Gastrocnemius medialis (tissue), 4 donors: Measurements from ENCODE around the gene GATA2. TPM values are rescaled to one million over a fixed set of nuclear protein-coding genes. Genes with fewer than 3 reads are reported as not detected.

ENCODE experiments used
- ATAC-seq, 2 donors: fragments of 150-250 bp; one replicate each; pipeline ENCODE4 v1.9.1; 2016
- DNase-seq, 2 donors: peaks; one replicate each; pipeline ENCODE4 v3.0.0-alpha.2; 2019
- H3K27ac ChIP-seq, 4 donors: fragments of 200-600 bp; sonication (generic); 1 replicate in 1 of 4; 2 replicates in 3 of 4; pipeline ENCODE4 v1.5.1; 2016 to 2018; ENCODE audit warnings: mild to moderate bottlenecking in 2 of 4, moderate library complexity in 1 of 4
- H3K27me3 ChIP-seq, 3 donors: fragments of 200-600 bp; sonication (generic) in 2 of 3; 1 replicate in 1 of 3; 2 replicates in 2 of 3; pipeline versions ENCODE4 v1.5.1 to v1.6.0; 2016 to 2019; ENCODE audit warnings: mild to moderate bottlenecking in 1 of 3, moderate library complexity in 1 of 3
- H3K36me3 ChIP-seq, 2 donors: fragments of 200-600 bp; sonication (generic) in 1 of 2; one replicate each; pipeline ENCODE4 v1.5.1; 2017 to 2018
- H3K4me1 ChIP-seq, 2 donors: fragments of 200-600 bp; sonication (generic) in 1 of 2; one replicate each; pipeline ENCODE4 v1.5.1; 2016 to 2017; ENCODE audit warnings: mild to moderate bottlenecking in 2 of 2
- H3K4me3 ChIP-seq, 4 donors: fragments of 200-600 bp; sonication (generic) in 3 of 4; 1 replicate in 1 of 4; 2 replicates in 3 of 4; pipeline ENCODE4 v1.5.1; 2016 to 2019; ENCODE audit warnings: mild to moderate bottlenecking in 2 of 4
- H3K9me3 ChIP-seq, 3 donors: fragments of 200-600 bp; sonication (generic) in 2 of 3; 1 replicate in 1 of 3; 2 replicates in 2 of 3; pipeline ENCODE4 v1.5.1; 2016 to 2019
- POLR2A ChIP-seq, 2 donors: fragments of 450-650 bp; IDR thresholded peaks; one replicate each; pipeline ENCODE4 v1.6.1; 2017; ENCODE audit warnings: antibody characterized with exemption in 2 of 2, mild to moderate bottlenecking in 2 of 2, moderate library complexity in 2 of 2
- in situ Hi-C, 4 donors: fragments of 200-750 bp; cut with MboI; loops; one replicate each; pipeline versions ENCODE4 v1.15.0 to v1.8.0; 2017; ENCODE audit warnings: low sequenced_read_pairs in 4 of 4
- intact Hi-C: fragments of 100-400 bp; cut with DNase I; formaldehyde crosslinking; loops from one replicate; pipeline ENCODE4 v1.15.1; 2023; ENCODE audit warnings: low total_unique reads
- total RNA-seq, 4 donors: library from RNA; depleted of rRNA; stranded (reverse); fragments of >200 nt; gene quantifications; one replicate each; pipeline versions ENCODE4 v1.1.0 to v1.2.3, GENCODE V29; 2016
- TF ChIP-seq, protein P1 (sequence below), 5 experiments: fragments of 450-650 bp in 3 of 5; fragments of 200-600 bp in 2 of 5; sonication (generic) in 2 of 5; IDR thresholded peaks in 4 of 5; conservative IDR thresholded peaks in 1 of 5; 1 replicate in 4 of 5; 2 replicates in 1 of 5; pipeline ENCODE4 v1.5.1; 2016 to 2019; ENCODE audit warnings: antibody characterized with exemption in 5 of 5, mild to moderate bottlenecking in 3 of 5, moderate library complexity in 3 of 5

The GATA2 gene
- total RNA-seq, 4 donors from 2014 or later = 9.0 to 14.4 (median 12.7) TPM

DNA sequence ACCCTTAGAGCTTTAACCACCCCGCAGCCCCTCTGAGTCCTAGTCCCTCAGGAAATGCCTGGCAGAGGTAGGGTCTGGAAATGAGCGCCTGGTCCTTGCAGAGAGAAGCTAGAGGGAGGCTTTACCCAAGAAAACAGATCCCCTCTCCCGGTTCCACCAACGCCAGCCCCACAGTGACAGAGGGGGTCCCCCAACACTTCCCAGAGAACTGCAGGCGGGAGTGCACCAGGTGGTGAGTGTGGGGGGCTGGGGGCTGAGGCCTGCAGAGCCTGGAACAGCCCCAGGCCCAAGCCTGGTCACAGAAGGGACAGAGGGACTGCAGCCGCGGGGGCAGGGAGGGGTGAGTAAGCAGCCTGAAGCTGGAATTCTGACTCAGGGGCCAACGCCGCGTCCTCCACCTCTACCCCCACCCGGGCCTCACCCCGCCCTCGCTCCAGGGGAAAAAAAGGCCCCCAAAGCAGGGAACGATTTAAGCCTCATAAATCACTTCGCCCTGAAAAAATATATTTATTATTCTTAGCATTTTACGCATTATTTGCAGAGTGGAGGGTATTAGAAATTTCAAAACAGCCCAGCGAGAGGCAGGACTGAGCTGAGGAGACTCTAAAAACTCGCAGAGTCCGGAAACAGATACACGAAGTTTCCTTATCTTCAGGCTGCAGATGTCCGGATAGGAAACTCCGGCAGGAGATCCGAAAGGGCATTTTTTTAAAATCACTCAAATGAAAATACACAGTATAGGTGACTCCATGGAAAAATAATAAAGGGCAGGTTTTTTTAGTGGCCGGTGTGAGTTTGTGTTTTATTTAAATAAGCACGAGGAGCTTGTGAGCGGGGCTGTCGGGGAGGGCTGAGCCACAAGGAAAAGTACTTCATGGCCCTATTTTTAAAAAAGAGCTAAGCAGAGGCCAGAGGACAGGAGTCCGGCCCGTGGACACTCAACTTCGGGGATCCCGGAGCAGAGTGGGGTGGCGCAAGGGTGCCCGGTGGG, 10.0 kb downstream of the GATA2 start:
- ATAC-seq (peak; percentile 39 to 45), DNase-seq (no peak)
- Histone ChIP-seq H3K4me1 (peaks cover 0 to 17% of the 10 kb centered on the region in 2 donors), H3K27ac (peak overlapping the region; percentile 14 to 60 (median 46)), H3K9me3 (no peaks in the 10 kb centered on the region), H3K36me3 (no peaks in the 10 kb centered on the region), H3K4me3 (peak overlapping the region; percentile 20 to 68 (median 66)), H3K27me3 (peaks cover 59 to 84% (median 68%) of the 10 kb centered on the region in 3 donors)
- TF ChIP-seq, protein P1, sequence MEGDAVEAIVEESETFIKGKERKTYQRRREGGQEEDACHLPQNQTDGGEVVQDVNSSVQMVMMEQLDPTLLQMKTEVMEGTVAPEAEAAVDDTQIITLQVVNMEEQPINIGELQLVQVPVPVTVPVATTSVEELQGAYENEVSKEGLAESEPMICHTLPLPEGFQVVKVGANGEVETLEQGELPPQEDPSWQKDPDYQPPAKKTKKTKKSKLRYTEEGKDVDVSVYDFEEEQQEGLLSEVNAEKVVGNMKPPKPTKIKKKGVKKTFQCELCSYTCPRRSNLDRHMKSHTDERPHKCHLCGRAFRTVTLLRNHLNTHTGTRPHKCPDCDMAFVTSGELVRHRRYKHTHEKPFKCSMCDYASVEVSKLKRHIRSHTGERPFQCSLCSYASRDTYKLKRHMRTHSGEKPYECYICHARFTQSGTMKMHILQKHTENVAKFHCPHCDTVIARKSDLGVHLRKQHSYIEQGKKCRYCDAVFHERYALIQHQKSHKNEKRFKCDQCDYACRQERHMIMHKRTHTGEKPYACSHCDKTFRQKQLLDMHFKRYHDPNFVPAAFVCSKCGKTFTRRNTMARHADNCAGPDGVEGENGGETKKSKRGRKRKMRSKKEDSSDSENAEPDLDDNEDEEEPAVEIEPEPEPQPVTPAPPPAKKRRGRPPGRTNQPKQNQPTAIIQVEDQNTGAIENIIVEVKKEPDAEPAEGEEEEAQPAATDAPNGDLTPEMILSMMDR (IDR thresholded peaks at IDR 0.05 in 4 of 5, conservative IDR thresholded peaks at IDR 0.05 in 1 of 5) = no peak
- no peak for TF ChIP-seq POLR2A (IDR thresholded peaks at IDR 0.05)
- in situ Hi-C loops (loop anchor here in 1 of 4 donors (25.0 kb wide), 1 partner anchor 396 kb away; no protein-coding TSS in a partner anchor), intact Hi-C loops (loop anchor here (10.0 kb wide), 1 partner anchor 92 kb away; no protein-coding TSS in a partner anchor)

DNA sequence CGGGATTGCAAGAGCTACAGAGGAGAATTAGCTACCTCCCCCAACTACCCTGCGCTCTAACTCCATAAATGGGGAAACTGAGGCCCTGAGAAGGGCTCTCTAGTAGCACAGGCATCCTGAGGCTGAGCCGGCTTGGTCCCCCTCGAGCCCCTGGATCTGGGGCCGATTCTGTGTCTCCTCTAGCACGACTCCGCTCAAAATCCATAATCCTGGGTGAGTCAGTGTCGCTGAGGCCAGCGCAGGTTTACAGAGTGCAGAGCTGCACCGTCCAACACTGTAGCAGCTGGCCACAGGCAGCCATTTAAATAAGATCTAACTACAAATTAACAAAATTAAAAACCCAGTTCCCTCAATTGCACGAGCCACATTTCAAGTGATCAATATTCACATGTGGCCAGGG, 10.8 kb downstream of the GATA2 start:
- H3K27ac ChIP-seq = peak overlapping the region in 3 of 4 donors; percentile 3 to 15 (median 12)
- peak overlapping the region in 1 of 4 donors; percentile 66 for H3K4me3 ChIP-seq
- ATAC-seq (no peak), DNase-seq (no peak)
- in situ Hi-C loops = loop anchor here in 1 of 4 donors (25.0 kb wide), 1 partner anchor 395 kb away; no protein-coding TSS in a partner anchor
- intact Hi-C loops = loop anchor here (10.0 kb wide), 1 partner anchor 93 kb away; no protein-coding TSS in a partner anchor
- H3K9me3 ChIP-seq = no peaks in the 10 kb centered on the region
- H3K27me3 ChIP-seq = peaks cover 54 to 77% (median 60%) of the 10 kb centered on the region in 3 donors
- H3K36me3 ChIP-seq = no peaks in the 10 kb centered on the region
- peaks cover 0 to 9% of the 10 kb centered on the region in 2 donors for H3K4me1 ChIP-seq
- no peak for TF ChIP-seq POLR2A (IDR thresholded peaks at IDR 0.05)
- TF ChIP-seq, protein P1 (IDR thresholded peaks at IDR 0.05 in 4 of 5, conservative IDR thresholded peaks at IDR 0.05 in 1 of 5) = no peak

DNA sequence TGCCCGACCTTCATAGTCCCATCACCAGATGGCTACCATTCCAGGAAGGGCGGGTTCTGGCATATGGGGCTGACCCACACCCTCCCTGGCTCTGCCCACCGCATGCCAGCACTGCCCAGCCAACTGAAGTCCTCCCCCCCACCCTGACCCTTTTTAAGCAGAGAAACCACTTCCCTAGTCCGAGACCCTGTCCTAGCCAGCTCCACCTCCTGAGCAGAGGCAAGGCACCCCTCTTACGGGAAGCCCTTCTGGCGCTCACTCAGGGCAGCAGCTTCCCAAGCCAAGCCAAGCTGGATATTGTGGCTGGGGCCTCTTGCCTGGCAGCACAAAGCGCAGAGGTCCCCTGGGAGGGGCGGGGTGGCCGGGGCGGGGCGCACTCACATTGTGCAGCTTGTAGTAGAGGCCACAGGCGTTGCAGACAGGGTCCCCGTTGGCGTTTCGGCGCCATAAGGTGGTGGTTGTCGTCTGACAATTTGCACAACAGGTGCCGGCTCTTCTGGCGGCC, 11.5 kb downstream of the GATA2 start:
- intact Hi-C loops = loop anchor here (10.0 kb wide), 1 partner anchor 93 kb away; no protein-coding TSS in a partner anchor
- in situ Hi-C loops = loop anchor here in 1 of 4 donors (25.0 kb wide), 1 partner anchor 394 kb away; no protein-coding TSS in a partner anchor
- H3K27me3 ChIP-seq = peaks cover 47 to 70% (median 53%) of the 10 kb centered on the region in 3 donors
- no peaks in the 10 kb centered on the region for H3K9me3 ChIP-seq
- H3K27ac ChIP-seq = peak overlapping the region in 2 of 4 donors; percentile 3 to 20
- no peaks in the 10 kb centered on the region for H3K36me3 ChIP-seq
- peaks cover 0 to 2% of the 10 kb centered on the region in 2 donors for H3K4me1 ChIP-seq
- no peak overlapping the region for H3K4me3 ChIP-seq
- DNase-seq = no peak
- no peak for TF ChIP-seq POLR2A (IDR thresholded peaks at IDR 0.05)
- TF ChIP-seq, protein P1 (IDR thresholded peaks at IDR 0.05 in 4 of 5, conservative IDR thresholded peaks at IDR 0.05 in 1 of 5) = no peak
- peak; percentile 24 to 30 for ATAC-seq

DNA sequence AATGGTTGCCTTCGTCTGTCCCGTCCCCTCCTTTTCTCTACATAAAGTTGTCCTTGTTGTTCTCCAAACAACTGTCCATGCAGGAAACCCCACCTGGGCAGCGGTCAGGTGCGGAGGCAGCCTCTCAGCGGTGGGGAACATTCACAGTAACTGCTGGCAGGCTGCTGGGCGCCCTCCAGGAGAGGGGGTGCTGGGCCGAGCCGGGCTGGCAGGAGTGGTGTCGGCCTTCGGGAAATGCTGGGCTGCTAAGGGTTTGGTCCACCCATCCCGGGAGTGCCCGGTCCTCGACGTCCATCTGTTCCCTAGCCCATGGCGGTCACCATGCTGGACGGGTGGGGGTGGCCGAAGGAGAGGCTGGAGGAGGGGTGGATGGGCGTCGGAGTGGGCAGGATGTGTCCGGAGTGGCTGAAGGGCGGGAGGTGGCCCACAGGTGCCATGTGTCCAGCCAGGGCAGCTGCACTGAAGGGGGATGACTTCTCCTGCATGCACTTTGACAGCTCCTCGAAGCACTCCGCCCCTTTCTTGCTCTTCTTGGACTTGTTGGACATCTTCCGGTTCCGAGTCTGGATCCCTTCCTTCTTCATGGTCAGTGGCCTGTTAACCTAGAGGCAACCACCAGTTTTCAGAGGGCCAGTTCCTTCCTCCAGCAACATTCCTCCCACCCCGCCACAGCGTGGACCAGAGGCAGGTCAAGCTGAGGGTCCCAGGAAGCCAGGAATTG, 12.1 kb downstream of the GATA2 start:
- Histone ChIP-seq H3K4me3 (no peak overlapping the region), H3K9me3 (no peaks in the 10 kb centered on the region), H3K36me3 (no peaks in the 10 kb centered on the region), H3K27ac (peak overlapping the region in 1 of 4 donors; percentile 20), H3K27me3 (peaks cover 42 to 64% (median 47%) of the 10 kb centered on the region in 3 donors), H3K4me1 (no peaks in the 10 kb centered on the region)
- no peak for ATAC-seq
- in situ Hi-C loops (loop anchor here in 1 of 4 donors (25.0 kb wide), 1 partner anchor 394 kb away; no protein-coding TSS in a partner anchor), intact Hi-C loops (loop anchor here (10.0 kb wide), 1 partner anchor 94 kb away; no protein-coding TSS in a partner anchor)
- no peak for DNase-seq
- TF ChIP-seq, protein P1 (IDR thresholded peaks at IDR 0.05 in 4 of 5, conservative IDR thresholded peaks at IDR 0.05 in 1 of 5) = no peak
- TF ChIP-seq POLR2A (IDR thresholded peaks at IDR 0.05) = no peak
